Raji (cell line): ENCODE results near the gene POLN.

ENCODE experiments used
- POLR2A ChIP-seq: IDR thresholded peaks from 2 replicates; pipeline ENCODE4 v1.6.1; 2011; ENCODE audit warnings: low read depth, low read length, control low read depth; ENCODE audit not compliant: insufficient read depth

The POLN gene

DNA sequence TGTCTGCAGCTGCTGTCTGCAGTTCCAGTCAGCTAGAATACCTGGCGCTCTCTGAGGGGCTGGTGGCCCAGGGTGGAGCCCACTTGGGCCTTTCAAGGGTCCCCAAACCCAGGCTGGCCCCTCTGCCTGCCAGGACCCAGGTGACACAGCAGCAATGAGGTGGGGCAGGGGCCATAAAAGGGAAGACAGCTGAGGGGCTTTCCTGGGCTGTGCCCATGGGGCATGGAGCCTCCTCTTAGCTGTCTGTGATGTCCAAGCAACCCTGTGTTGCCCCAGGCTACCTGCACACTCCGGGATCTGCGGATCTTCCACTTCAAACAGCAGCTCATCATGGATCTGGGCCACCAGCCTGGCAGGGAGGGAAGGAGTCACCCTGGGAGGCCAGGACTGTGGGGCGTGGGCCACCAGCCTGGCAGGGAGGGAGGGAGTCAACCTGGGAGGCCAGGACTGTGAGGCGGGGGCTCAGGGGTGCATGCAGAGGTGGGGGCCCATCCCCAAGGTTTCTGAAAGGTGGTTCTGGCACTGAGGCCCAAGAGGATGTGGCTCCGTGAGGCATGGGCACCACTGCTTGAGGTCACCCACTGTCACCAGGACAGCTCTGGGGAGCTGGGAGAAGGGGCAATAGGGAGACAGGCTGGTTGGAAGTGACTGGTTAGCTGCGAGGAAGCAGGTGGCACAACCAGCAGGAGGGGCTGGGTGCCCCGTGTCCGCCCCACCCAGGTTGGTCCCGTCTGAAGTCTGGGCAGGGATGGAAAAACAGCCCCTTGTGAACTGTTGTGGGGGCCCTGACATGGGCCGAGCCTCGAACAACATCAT is 166.5 kb downstream of the POLN start:
- no peak for TF ChIP-seq POLR2A

DNA sequence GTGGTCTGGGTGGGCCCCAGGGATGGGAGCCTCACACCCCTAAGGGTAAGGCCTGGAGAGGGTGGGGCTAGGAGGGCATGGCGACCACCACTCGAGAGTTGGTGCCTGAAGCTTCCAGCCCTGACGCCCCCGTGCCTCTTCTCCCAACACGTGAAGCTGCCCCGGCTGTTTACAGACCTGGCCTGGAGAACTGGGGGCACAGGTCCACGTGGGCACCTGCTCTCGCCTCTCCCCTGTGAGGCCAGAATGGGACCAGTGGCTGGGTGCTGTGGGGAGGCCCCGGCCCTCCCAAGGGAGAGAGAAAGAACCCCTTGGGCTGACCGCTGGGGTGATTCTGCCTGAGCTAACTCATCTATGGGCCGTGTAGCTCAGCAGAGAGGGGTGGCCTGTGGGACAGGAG is 167.3 kb downstream of the POLN start:
- TF ChIP-seq POLR2A: no peak

DNA sequence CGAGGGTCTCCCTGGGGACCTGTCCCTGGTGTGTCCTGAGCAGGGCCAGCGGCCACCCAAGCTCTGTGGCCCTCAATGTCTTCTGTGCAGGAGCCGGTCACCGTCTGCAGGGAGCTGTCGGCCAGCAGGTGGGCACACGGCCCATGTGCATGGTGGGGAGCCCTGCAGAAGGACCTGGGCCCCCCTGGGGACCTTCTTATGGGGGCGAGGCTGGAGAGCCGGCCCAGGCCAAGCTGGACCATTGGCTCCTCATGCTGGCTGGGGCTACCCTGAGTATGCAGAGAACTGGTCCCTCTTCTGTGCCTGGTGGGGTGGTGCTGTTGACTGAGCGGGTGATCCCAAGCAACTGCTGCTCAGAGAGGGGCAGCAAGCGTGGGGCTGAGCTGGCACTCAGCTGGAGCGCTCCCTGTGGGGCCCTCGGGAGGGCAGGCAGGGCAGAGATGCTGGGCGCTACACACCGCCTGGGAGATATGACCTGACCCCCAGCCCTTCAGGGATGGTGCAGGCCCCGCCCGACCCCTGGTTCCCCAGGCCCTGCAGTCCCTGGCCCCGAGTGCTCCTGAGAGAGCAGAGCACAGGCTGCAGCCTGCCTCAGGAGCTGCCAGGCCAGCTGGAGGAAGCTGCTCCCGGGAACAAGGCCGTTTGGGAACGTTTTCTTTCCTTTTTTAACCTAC is 168.0 kb downstream of the POLN start:
- no peak for TF ChIP-seq POLR2A

DNA sequence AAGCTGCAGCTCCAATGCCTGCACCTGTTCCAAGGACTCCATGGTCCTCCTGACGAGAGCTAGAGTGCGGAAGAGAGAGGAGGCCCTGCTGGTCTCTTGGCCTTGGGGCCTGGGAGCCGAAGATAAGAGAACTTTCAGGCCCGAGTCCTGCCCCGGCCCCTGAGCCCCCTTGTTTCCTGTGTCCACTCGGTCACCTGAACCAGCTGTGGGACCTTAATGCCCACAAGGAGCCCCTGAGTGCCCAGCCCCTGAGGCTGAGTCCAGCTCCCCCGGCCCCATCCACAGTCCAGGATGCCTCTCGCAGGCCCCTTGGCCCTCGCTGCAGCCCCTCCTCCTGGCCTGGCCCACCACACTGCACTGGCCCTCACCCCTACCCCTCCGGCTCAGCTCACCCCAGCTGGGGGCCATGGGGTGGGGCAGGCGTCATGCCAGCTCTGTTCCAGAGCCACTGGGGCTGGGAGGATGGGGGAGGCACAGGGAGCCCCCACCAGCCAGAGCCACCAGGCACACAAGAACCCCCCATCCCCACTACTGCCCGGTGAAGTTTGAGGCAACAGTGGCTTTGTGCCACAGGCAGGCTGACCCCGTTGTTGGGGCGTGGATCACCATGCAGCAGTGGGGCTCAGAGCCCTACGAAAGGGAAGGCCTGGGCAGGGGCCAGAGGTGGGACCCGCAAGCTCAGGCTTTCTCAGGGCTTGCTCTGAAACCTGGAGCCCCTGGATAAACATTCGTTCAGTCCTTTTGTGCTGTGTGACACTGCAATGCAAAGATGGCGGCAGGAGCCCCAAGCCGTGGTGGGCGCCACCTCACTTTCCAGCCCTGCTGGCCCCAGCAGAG is 168.7 kb downstream of the POLN start:
- no peak for TF ChIP-seq POLR2A

DNA sequence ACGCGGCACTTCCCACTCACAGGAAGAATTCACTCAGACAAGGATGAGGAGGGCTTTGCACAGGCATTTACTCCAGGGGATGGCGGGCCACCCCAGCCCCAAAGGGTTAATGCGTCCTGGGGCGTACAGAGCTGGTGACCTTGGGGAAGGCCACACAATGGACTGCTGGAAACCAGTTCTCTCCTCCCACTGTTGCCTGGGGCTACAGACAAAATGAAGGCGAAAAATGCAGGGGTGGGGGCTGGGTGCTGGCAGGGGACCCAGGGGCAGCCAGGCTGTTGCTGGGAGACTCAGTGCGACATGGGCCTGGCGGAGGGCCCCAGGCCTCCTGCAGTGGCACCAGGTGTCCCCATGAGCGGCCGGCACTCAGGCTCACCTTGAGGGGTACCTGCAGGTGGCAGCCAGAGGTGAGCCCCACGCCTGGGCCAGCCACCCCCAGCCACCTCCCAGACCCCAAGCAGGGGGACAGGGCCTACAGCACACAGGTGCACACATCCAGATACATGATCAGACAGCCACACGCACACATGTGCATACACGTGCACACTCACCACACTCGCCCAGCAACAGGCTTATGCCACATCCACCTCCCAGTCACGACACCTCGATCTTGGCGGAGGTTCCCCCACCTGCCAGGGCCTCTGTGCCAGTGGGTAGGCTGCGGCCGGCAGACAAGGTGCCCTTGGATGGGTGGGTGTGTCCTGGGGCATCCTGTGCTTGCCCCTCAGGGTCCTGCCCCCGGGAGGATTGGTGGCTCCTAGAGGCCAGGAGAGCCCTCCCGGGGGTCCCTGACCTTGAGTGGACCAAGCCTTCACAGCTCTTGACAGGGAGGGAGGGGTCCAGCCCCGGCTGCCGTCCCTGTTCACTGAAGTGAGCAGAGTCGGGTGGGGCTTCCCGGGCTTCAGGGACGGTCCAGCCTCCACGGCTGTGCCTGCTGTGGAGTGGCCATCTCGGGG is 169.7 kb downstream of the POLN start:
- no peak for TF ChIP-seq POLR2A

DNA sequence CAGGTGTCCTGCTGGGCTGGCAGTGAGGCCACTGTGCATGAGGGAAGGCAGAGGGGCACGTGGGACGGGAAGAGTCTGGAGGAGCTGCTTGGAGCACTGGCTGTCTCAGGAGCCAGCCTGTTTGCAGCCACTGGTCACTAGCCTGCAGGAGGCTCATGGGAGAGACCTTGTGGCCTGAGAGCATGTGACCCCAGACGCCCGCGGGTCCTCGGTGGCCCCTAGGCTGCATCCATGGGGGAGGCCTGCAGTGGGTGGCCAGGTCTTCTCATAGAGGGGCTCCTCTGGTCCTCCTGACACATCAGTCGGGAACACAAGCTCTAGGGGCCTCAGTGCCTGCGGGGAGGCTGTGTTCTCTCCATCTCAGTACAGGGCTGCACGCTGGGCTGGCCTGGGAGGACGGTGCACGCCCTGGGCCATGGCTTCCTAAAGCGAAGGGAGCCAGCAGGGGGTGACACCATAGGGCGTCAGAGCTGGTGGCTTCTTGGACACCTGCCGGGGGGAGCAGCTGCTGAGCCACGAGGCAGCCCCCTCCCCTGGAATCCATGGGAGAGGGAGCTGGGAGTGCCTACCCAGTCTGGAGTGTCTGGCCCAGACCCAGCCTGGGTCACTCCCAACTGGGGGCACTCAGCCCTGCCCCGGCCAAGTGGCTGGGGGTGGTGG is 170.5 kb downstream of the POLN start:
- TF ChIP-seq POLR2A: no peak

GRCh38 chr4:2070421-2071251 is 171.3 kb downstream of the POLN start:
- no peak for TF ChIP-seq POLR2A

- TF ChIP-seq POLR2A: no peak
Observed at GRCh38 chr4:2069986-2070385, 171.9 kb downstream of the POLN start.

- no peak for TF ChIP-seq POLR2A
Observed at GRCh38 chr4:2069161-2069971, 172.6 kb downstream of the POLN start.

DNA sequence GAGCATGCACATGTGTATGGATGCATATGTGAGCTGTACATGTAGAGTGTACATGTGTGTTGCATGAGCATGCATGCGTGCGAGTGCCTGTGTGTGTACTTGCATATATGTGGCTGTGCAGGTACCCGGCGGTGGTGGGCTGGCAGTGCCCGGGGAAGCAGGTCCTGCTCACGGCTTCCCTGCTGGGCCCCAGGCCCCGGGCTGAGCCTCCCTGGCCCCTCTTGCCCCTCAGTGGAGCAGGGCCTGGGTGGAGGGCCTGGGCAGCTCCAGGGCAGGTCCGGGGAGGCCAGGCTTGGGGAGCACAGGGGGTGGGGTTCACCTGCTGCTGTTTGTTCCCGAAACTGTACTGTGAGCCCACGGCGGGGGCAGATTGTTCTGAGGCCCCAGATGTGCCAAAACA is 173.4 kb downstream of the POLN start:
- no peak for TF ChIP-seq POLR2A

GRCh38 chr4:2068198-2068470 is 173.8 kb downstream of the POLN start:
- no peak for TF ChIP-seq POLR2A

- no peak for TF ChIP-seq POLR2A
Observed at GRCh38 chr4:2067446-2068197, 174.3 kb downstream of the POLN start.
